Kidney capillary endothelial cell (primary cell): Measurements from ENCODE around the gene MYO5C.
A peak's percentile ranks its signal among the peaks of the same experiment; 100 is the strongest.
"Not testable (repeated sequence)": the region's sequence is repeated elsewhere in the genome, so short reads cannot be mapped to it uniquely, and the experiment has no call there.

Experiments used
- DNase-seq: peaks from one replicate; pipeline ENCODE4 v3.0.0-alpha.2; 2018; ENCODE audit warnings: low spot score

MYO5C gene

GRCh38 chr15:52306270-52306669 is 10.7 kb upstream of the MYO5C start:
- peak; percentile 74 for DNase-seq

GRCh38 chr15:52303093-52303772 is 7.6 kb upstream of the MYO5C start:
- no peak for DNase-seq

GRCh38 chr15:52301265-52301847 is 5.8 kb upstream of the MYO5C start:
- DNase-seq: no peak

- DNase-seq: no peak
Measured at GRCh38 chr15:52294881-52295420, 653 bp downstream of the MYO5C start.

GRCh38 chr15:52292780-52293392 is 2.7 kb downstream of the MYO5C start:
- DNase-seq: no peak

- no peak for DNase-seq
Measured at GRCh38 chr15:52291204-52291603, 4.4 kb downstream of the MYO5C start.

- no peak for DNase-seq
Measured at GRCh38 chr15:52290800-52291199, 4.8 kb downstream of the MYO5C start.

- no peak for DNase-seq
Measured at GRCh38 chr15:52290329-52290728, 5.3 kb downstream of the MYO5C start.

- no peak for DNase-seq
Measured at GRCh38 chr15:52289629-52290081, 5.9 kb downstream of the MYO5C start.

- DNase-seq: no peak
Measured at GRCh38 chr15:52288986-52289385, 6.6 kb downstream of the MYO5C start.

- DNase-seq: no peak
Measured at GRCh38 chr15:52288051-52288942, 7.3 kb downstream of the MYO5C start.

- DNase-seq: no peak
Measured at GRCh38 chr15:52287114-52287513, 8.5 kb downstream of the MYO5C start.

GRCh38 chr15:52285941-52286340 is 9.7 kb downstream of the MYO5C start:
- DNase-seq: not testable (repeated sequence)

- no peak for DNase-seq
Measured at GRCh38 chr15:52284164-52284563, 11.4 kb downstream of the MYO5C start.

GRCh38 chr15:52283281-52283680 is 12.3 kb downstream of the MYO5C start:
- no peak for DNase-seq

GRCh38 chr15:52282418-52282817 is 13.2 kb downstream of the MYO5C start:
- no peak for DNase-seq

- DNase-seq: no peak
Measured at GRCh38 chr15:52281085-52282035, 14.2 kb downstream of the MYO5C start.

- DNase-seq: no peak
Measured at GRCh38 chr15:52280326-52281084, 15.1 kb downstream of the MYO5C start.

GRCh38 chr15:52278636-52279367 is 16.8 kb downstream of the MYO5C start:
- DNase-seq: no peak

GRCh38 chr15:52278135-52278534 is 17.5 kb downstream of the MYO5C start:
- DNase-seq: no peak
